Tibial nerve (tissue), 4 donors: ENCODE data around the gene PRKAG2.

Source experiments
- CTCF ChIP-seq, 5 experiments: fragments of 200-600 bp in 3 of 5; fragments of 450-650 bp in 2 of 5; sonication (generic) in 3 of 5; IDR thresholded peaks; one replicate each; pipeline ENCODE4 v1.5.1; 2016 to 2019; ENCODE audit warnings: antibody characterized with exemption in 5 of 5, mild to moderate bottlenecking in 3 of 5, moderate library complexity in 2 of 5
- EP300 ChIP-seq, 2 donors: sonication (generic); formaldehyde crosslinking; IDR thresholded peaks; one replicate each; pipeline ENCODE4 v1.6.1; 2017; ENCODE audit warnings: antibody characterized with exemption in 2 of 2, mild to moderate bottlenecking in 1 of 2

DNA sequence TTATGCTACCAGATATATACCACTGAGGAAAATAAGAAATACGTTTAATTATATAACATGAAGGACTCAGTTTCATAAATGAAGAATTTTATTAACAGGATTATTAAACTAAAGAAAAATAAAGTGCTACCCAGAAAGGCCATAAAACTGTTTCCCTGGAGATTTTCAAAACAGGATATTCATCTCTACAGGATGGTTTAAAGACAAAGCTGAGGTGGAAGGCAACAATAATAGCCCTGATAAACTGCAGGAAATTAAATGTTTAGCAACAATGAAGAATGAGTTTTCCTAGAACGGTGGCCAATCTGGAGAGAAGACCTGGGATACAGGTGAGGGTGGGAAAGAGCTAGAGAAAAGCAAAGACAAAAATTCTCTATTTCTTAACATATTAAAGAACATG, 369.1 kb downstream of the PRKAG2 start:
- TF ChIP-seq CTCF (IDR thresholded peaks at IDR 0.05) = no peak
- no peak for TF ChIP-seq EP300 (IDR thresholded peaks at IDR 0.05)
